ENCODE data around the gene USP17L13.
"Not testable (repeated sequence)": the region's sequence is repeated elsewhere in the genome, so short reads cannot be mapped to it uniquely, and the experiment has no call there.

USP17L13 gene

DNA sequence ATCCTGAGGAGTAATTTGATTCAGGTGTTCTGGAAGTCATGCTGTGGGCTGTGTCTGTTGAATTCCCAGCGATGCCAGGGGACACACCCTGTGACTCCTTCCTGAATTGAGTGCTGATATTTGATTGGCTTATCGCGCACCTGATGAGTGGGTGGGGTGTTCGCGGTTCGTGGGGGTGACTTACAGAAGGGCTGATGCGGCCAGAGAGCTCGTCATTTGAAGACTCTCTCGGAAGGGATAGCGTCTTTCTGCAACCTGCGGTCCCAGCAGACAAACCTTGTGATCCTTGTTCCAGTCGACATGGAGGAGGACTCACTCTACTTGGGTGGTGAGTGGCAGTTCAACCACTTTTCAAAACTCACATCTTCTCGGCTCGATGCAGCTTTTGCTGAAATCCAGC, at the start of gene USP17L13:
USP17L13 (plus strand) TSS at position 301 of the 400 bp plus-strand sequence; CDS start at position 301, 0 bp downstream.
- H3K36me3 Mint-ChIP-seq (ENCODE audit: low read depth); DNase-seq (ENCODE audit: low spot score); H3K4me1 Mint-ChIP-seq (ENCODE audit: low read depth); H3K4me3 Mint-ChIP-seq; H3K27ac Mint-ChIP-seq; H3K9me3 Mint-ChIP-seq; H3K27me3 Mint-ChIP-seq (ENCODE audit: low read depth): not testable (repeated sequence)

DNA sequence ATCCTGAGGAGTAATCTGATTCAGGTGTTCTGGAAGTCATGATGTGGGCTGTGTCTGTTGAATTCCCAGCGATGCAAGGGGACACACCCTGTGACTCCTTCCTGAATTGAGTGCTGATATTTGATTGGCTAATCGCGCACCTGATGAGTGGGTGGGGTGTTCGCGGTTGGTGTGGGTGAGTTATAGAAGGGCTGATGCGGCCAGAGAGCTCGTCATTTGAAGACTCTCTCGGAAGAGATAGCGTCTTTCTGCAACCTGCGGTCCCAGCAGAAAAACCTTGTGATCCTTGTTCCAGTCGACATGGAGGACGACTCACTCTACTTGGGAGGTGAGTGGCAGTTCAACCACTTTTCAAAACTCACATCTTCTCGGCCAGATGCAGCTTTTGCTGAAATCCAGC, 14.3 kb upstream of the USP17L13 start, which contains the start of gene USP17L10:
USP17L10 (plus strand) TSS at position 301 of the 400 bp plus-strand sequence; CDS start at position 301, 0 bp downstream.
- H3K27ac Mint-ChIP-seq; DNase-seq (ENCODE audit: low spot score); H3K27me3 Mint-ChIP-seq (ENCODE audit: low read depth); H3K9me3 Mint-ChIP-seq; H3K4me1 Mint-ChIP-seq (ENCODE audit: low read depth); H3K36me3 Mint-ChIP-seq (ENCODE audit: low read depth); H3K4me3 Mint-ChIP-seq: not testable (repeated sequence)

DNA sequence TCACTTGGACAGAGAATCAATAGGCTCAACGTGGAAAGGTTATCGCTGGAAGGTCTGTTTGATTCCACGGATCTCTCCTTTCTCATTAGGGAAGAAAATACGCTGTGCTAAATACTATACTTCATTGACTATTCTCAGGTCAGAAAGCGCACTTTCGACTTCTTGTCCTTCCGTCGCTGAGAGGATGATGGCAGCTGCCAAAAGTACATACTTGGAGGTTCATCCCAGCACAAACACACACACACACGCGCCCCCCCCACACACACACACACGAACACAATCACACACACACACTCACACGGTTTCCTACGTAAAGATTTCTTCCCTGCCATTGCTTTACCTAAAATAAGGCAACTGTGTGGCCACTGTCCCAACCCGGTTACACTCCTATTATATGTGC, 10.0 kb upstream of the USP17L13 start:
- not testable (repeated sequence) for H3K9me3 Mint-ChIP-seq; H3K36me3 Mint-ChIP-seq (ENCODE audit: low read depth); H3K4me3 Mint-ChIP-seq; DNase-seq (ENCODE audit: low spot score); H3K4me1 Mint-ChIP-seq (ENCODE audit: low read depth); H3K27ac Mint-ChIP-seq; H3K27me3 Mint-ChIP-seq (ENCODE audit: low read depth)

GRCh38 chr4:9215105-9215504, 9.6 kb upstream of the USP17L13 start, which contains the start of gene USP17L11:
Gene USP17L11 (plus strand): TSS chr4:9215405. CDS start chr4:9215405, 0 bp downstream.
- H3K4me3 Mint-ChIP-seq; H3K27me3 Mint-ChIP-seq (ENCODE audit: low read depth); DNase-seq (ENCODE audit: low spot score); H3K27ac Mint-ChIP-seq; H3K9me3 Mint-ChIP-seq; H3K36me3 Mint-ChIP-seq (ENCODE audit: low read depth); H3K4me1 Mint-ChIP-seq (ENCODE audit: low read depth): not testable (repeated sequence)

- not testable (repeated sequence) for H3K27me3 Mint-ChIP-seq (ENCODE audit: low read depth); H3K36me3 Mint-ChIP-seq (ENCODE audit: low read depth); DNase-seq (ENCODE audit: low spot score)
These were observed 4.8 kb upstream of the USP17L13 start, which contains the start of gene USP17L12 for GRCh38 chr4:9219852-9220251. Gene USP17L12 (plus strand): TSS chr4:9220152. CDS start chr4:9220152, 0 bp downstream.

DNA sequence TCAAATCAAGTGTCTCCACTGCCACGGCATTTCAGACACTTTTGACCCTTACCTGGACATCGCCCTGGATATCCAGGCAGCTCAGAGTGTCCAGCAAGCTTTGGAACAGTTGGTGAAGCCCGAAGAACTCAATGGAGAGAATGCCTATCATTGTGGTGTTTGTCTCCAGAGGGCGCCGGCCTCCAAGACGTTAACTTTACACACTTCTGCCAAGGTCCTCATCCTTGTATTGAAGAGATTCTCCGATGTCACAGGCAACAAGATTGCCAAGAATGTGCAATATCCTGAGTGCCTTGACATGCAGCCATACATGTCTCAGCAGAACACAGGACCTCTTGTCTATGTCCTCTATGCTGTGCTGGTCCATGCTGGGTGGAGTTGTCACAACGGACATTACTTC, 5.6 kb downstream of the USP17L13 start:
- not testable (repeated sequence) for H3K9me3 Mint-ChIP-seq; H3K36me3 Mint-ChIP-seq (ENCODE audit: low read depth); H3K27ac Mint-ChIP-seq; H3K27me3 Mint-ChIP-seq (ENCODE audit: low read depth); H3K4me3 Mint-ChIP-seq; H3K4me1 Mint-ChIP-seq (ENCODE audit: low read depth)
- peak; percentile 3 for DNase-seq (ENCODE audit: low spot score)

More at GRCh38 chr4:9219852-9220251, 4.8 kb upstream of the USP17L13 start, which contains the start of gene USP17L12:
- H3K27ac Mint-ChIP-seq; H3K4me1 Mint-ChIP-seq (ENCODE audit: low read depth); H3K9me3 Mint-ChIP-seq; H3K4me3 Mint-ChIP-seq: not testable (repeated sequence)

DNA sequence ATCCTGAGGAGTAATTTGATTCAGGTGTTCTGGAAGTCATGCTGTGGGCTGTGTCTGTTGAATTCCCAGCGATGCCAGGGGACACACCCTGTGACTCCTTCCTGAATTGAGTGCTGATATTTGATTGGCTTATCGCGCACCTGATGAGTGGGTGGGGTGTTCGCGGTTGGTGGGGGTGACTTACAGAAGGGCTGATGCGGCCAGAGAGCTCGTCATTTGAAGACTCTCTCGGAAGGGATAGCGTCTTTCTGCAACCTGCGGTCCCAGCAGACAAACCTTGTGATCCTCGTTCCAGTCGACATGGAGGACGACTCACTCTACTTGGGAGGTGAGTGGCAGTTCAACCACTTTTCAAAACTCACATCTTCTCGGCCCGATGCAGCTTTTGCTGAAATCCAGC, 9.4 kb downstream of the USP17L13 start, which contains the start of gene USP17L15:
USP17L15 (plus strand) TSS at position 301 of the 400 bp plus-strand sequence; CDS start at position 301, 0 bp downstream.
- H3K27me3 Mint-ChIP-seq (ENCODE audit: low read depth); H3K9me3 Mint-ChIP-seq; H3K36me3 Mint-ChIP-seq (ENCODE audit: low read depth); H3K4me1 Mint-ChIP-seq (ENCODE audit: low read depth); DNase-seq (ENCODE audit: low spot score); H3K4me3 Mint-ChIP-seq; H3K27ac Mint-ChIP-seq: not testable (repeated sequence)

DNA sequence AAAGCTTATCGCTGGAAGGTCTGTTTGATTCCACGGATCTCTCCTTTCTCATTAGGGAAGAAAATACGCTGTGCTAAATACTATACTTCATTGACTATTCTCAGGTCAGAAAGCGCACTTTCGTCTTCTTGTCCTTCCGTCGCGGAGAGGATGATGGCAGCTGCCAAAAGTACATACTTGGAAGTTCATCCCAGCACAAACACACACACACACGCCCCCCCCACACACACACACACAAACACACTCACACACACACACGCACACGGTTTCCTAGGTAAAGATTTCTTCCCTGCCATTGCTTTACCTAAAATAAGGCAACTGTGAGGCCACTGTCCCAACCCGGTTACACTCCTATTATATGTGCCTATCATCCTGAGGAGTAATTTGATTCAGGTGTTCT, 13.8 kb downstream of the USP17L13 start:
- H3K36me3 Mint-ChIP-seq (ENCODE audit: low read depth); DNase-seq (ENCODE audit: low spot score); H3K4me1 Mint-ChIP-seq (ENCODE audit: low read depth); H3K27ac Mint-ChIP-seq; H3K9me3 Mint-ChIP-seq; H3K4me3 Mint-ChIP-seq; H3K27me3 Mint-ChIP-seq (ENCODE audit: low read depth): not testable (repeated sequence)

GRCh38 chr4:9243579-9243978, 18.9 kb downstream of the USP17L13 start, which contains the start of gene USP17L17:
Gene USP17L17 (plus strand): TSS chr4:9243879. CDS start chr4:9243879, 0 bp downstream.
- H3K27me3 Mint-ChIP-seq (ENCODE audit: low read depth); H3K4me3 Mint-ChIP-seq; H3K4me1 Mint-ChIP-seq (ENCODE audit: low read depth); H3K9me3 Mint-ChIP-seq; DNase-seq (ENCODE audit: low spot score); H3K36me3 Mint-ChIP-seq (ENCODE audit: low read depth); H3K27ac Mint-ChIP-seq: not testable (repeated sequence)

GRCh38 chr4:9247953-9248680, 23.4 kb downstream of the USP17L13 start, which contains the start of gene USP17L18:
Gene USP17L18 (plus strand): TSS chr4:9248630. CDS start chr4:9248630, 0 bp downstream.
- not testable (repeated sequence) for H3K4me3 Mint-ChIP-seq; DNase-seq (ENCODE audit: low spot score); H3K27me3 Mint-ChIP-seq (ENCODE audit: low read depth); H3K9me3 Mint-ChIP-seq; H3K27ac Mint-ChIP-seq; H3K4me1 Mint-ChIP-seq (ENCODE audit: low read depth); H3K36me3 Mint-ChIP-seq (ENCODE audit: low read depth)

GRCh38 chr4:9253078-9253477, 28.4 kb downstream of the USP17L13 start, which contains the start of gene USP17L19:
Gene USP17L19 (plus strand): TSS chr4:9253378. CDS start chr4:9253378, 0 bp downstream.
- not testable (repeated sequence) for H3K36me3 Mint-ChIP-seq (ENCODE audit: low read depth); H3K27ac Mint-ChIP-seq; H3K9me3 Mint-ChIP-seq; DNase-seq (ENCODE audit: low spot score); H3K4me1 Mint-ChIP-seq (ENCODE audit: low read depth); H3K27me3 Mint-ChIP-seq (ENCODE audit: low read depth); H3K4me3 Mint-ChIP-seq

GRCh38 chr4:9257824-9258223, 33.1 kb downstream of the USP17L13 start, which contains the start of gene USP17L20:
Gene USP17L20 (plus strand): TSS chr4:9258124. CDS start chr4:9258124, 0 bp downstream.
- H3K9me3 Mint-ChIP-seq; DNase-seq (ENCODE audit: low spot score); H3K4me1 Mint-ChIP-seq (ENCODE audit: low read depth); H3K27ac Mint-ChIP-seq; H3K4me3 Mint-ChIP-seq; H3K36me3 Mint-ChIP-seq (ENCODE audit: low read depth); H3K27me3 Mint-ChIP-seq (ENCODE audit: low read depth): not testable (repeated sequence)

GRCh38 chr4:9262572-9262971, 37.9 kb downstream of the USP17L13 start, which contains the start of gene USP17L21:
Gene USP17L21 (plus strand): TSS chr4:9262872. CDS start chr4:9262872, 0 bp downstream.
- H3K27me3 Mint-ChIP-seq (ENCODE audit: low read depth); H3K4me1 Mint-ChIP-seq (ENCODE audit: low read depth); H3K4me3 Mint-ChIP-seq; H3K9me3 Mint-ChIP-seq; DNase-seq (ENCODE audit: low spot score); H3K27ac Mint-ChIP-seq; H3K36me3 Mint-ChIP-seq (ENCODE audit: low read depth): not testable (repeated sequence)

- H3K27me3 Mint-ChIP-seq (ENCODE audit: low read depth); DNase-seq (ENCODE audit: low spot score); H3K9me3 Mint-ChIP-seq; H3K36me3 Mint-ChIP-seq (ENCODE audit: low read depth); H3K4me1 Mint-ChIP-seq (ENCODE audit: low read depth); H3K4me3 Mint-ChIP-seq; H3K27ac Mint-ChIP-seq: not testable (repeated sequence)
These were observed 42.6 kb downstream of the USP17L13 start, which contains the start of gene USP17L22 for GRCh38 chr4:9267319-9267718. Gene USP17L22 (plus strand): TSS chr4:9267619. CDS start chr4:9267619, 0 bp downstream.
